ENCODE data around the gene RRH.
"Not testable (repeated sequence)": the region's sequence is repeated elsewhere in the genome, so short reads cannot be mapped to it uniquely, and the experiment has no call there.

The RRH gene

GRCh38 chr4:109846395-109847098 is 18.8 kb downstream of the RRH start:
- no peak for DNase-seq

- DNase-seq, result no peak
Observed at GRCh38 chr4:109847896-109848442, 20.2 kb downstream of the RRH start, which contains the start of gene LRIT3. Gene LRIT3, plus strand, starts transcription at chr4:109848107. Its CDS starts 95 bp downstream, at chr4:109848202.

GRCh38 chr4:109848501-109848900 is 20.7 kb downstream of the RRH start:
- no peak for DNase-seq

- DNase-seq, result no peak
Observed at GRCh38 chr4:109850601-109851000, 22.8 kb downstream of the RRH start.

- DNase-seq, result not testable (repeated sequence)
Observed at GRCh38 chr4:109859426-109860300, 31.9 kb downstream of the RRH start.

GRCh38 chr4:109861271-109861670 is 33.5 kb downstream of the RRH start:
- DNase-seq, result no peak

- no peak for DNase-seq
Observed at GRCh38 chr4:109861916-109862511, 34.2 kb downstream of the RRH start.

- no peak for DNase-seq
Observed at GRCh38 chr4:109864134-109864533, 36.4 kb downstream of the RRH start.

- DNase-seq, result no peak
Observed at GRCh38 chr4:109870061-109870460, 42.3 kb downstream of the RRH start.

- DNase-seq, result no peak
Observed at GRCh38 chr4:109872065-109872464, 44.3 kb downstream of the RRH start.

- no peak for DNase-seq
Observed at GRCh38 chr4:109872950-109873656, 45.3 kb downstream of the RRH start.

GRCh38 chr4:109873791-109874514 is 46.2 kb downstream of the RRH start:
- no peak for DNase-seq

- DNase-seq, result no peak
Observed at GRCh38 chr4:109875106-109875505, 47.3 kb downstream of the RRH start.

GRCh38 chr4:109875553-109875952 is 47.8 kb downstream of the RRH start:
- not testable (repeated sequence) for DNase-seq

GRCh38 chr4:109876634-109877265 is 49.0 kb downstream of the RRH start:
- DNase-seq, result no peak

- no peak for DNase-seq
Observed at GRCh38 chr4:109877400-109877799, 49.6 kb downstream of the RRH start.

GRCh38 chr4:109878355-109878754 is 50.6 kb downstream of the RRH start:
- DNase-seq, result no peak

GRCh38 chr4:109879081-109879480 is 51.3 kb downstream of the RRH start:
- DNase-seq, result peak; percentile 5

- DNase-seq, result no peak
Observed at GRCh38 chr4:109879636-109880314, 52.0 kb downstream of the RRH start.

GRCh38 chr4:109886303-109886702 is 58.5 kb downstream of the RRH start:
- DNase-seq, result no peak

- no peak for DNase-seq
Observed at GRCh38 chr4:109887071-109887470, 59.3 kb downstream of the RRH start.
